SK-N-MC (cell line): ENCODE results near the gene ARHGAP24.

Experiments
- EZH2 ChIP-seq: fragments of 200-600 bp; sonication (generic); IDR thresholded peaks from one replicate; pipeline ENCODE4 v1.6.1; 2017; ENCODE audit warnings: antibody characterized with exemption
- POLR2AphosphoS5 ChIP-seq: IDR thresholded peaks from 2 replicates; pipeline ENCODE4 v1.6.1; 2012; ENCODE audit warnings: mild to moderate bottlenecking, low read depth, low read length, borderline replicate concordance

DNA sequence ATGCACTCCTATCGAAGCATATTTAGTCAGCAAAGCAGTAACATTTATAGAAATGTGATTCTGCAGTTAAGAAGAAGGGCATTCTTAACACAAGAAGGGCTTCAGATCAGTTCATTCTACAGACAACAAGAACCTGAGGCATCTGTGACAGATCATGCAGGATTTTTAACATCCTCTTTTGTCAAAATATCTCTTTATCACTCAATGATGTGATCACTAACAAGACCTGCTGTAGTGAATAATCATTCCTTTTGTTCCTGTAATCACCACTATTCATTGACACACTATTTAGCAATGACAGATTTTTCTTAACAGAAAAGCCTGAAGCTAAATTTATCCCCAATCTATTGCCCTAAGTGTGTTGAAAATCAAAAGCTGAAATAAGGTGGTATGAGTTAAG is 47.8 kb upstream of the ARHGAP24 start:
- no peak for TF ChIP-seq EZH2
- no peak for TF ChIP-seq POLR2AphosphoS5
